PC-3 (cell line): ENCODE results near the gene RGL4.

Experiments
- CTCF ChIP-seq: fragments of 300-600 bp; sonication (generic); conservative IDR thresholded peaks from 2 replicates; pipeline ENCODE4 v1.5.1; 2017; ENCODE audit warnings: antibody characterized with exemption, low read depth, mild to moderate bottlenecking, low read length
- EZH2 ChIP-seq: fragments of 300-600 bp; sonication (generic); IDR thresholded peaks from one replicate; pipeline ENCODE4 v1.6.1; 2017; ENCODE audit warnings: antibody characterized with exemption, mild to moderate bottlenecking, low read length; ENCODE audit not compliant: unreplicated experiment
- EZH2phosphoT487 ChIP-seq: fragments of 300-600 bp; sonication (generic); IDR thresholded peaks from 2 replicates; pipeline ENCODE4 v1.6.1; 2018; ENCODE audit warnings: mild to moderate bottlenecking, antibody characterized with exemption, low read length, borderline replicate concordance

- TF ChIP-seq CTCF (no peak), EZH2phosphoT487 (no peak), EZH2 (no peak)
These were observed 7.3 kb upstream of the RGL4 start for GRCh38 chr22:23683545-23683944.
